ENCODE data around the gene MYO16.

MYO16 gene

DNA sequence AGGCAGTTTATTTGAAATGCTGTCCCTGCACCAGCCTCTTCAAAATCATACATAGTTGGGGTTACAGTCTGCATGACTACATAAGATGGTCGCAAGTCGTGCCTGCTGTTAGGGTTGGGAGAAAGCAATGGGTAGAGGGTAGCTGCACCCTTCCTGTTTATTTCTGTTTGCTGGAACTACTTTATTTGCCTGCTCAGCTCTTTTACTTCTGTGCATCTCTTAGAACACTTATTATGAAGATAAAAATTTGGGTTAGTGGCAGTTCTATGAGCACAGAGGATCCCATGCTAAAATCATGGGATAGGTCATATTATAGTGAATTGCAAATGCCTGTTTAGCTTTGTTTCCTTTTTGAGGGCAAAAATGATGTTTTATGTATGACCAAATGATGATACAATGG is 160.1 kb downstream of the MYO16 start:
- Histone ChIP-seq H3K9me3 (no peaks in the 10 kb centered on the region), H3K4me3 (ENCODE audit: low read depth, low read length) (no peak overlapping the region), H3K27me3 (peaks cover 19% of the 10 kb centered on the region), H3K36me3 (no peaks in the 10 kb centered on the region), H3K4me1 (peaks cover 12% of the 10 kb centered on the region)
- TF ChIP-seq, protein P1, sequence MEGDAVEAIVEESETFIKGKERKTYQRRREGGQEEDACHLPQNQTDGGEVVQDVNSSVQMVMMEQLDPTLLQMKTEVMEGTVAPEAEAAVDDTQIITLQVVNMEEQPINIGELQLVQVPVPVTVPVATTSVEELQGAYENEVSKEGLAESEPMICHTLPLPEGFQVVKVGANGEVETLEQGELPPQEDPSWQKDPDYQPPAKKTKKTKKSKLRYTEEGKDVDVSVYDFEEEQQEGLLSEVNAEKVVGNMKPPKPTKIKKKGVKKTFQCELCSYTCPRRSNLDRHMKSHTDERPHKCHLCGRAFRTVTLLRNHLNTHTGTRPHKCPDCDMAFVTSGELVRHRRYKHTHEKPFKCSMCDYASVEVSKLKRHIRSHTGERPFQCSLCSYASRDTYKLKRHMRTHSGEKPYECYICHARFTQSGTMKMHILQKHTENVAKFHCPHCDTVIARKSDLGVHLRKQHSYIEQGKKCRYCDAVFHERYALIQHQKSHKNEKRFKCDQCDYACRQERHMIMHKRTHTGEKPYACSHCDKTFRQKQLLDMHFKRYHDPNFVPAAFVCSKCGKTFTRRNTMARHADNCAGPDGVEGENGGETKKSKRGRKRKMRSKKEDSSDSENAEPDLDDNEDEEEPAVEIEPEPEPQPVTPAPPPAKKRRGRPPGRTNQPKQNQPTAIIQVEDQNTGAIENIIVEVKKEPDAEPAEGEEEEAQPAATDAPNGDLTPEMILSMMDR (IDR thresholded peaks at IDR 0.05; ENCODE audit: low read depth, low read length), result no peak
- no peak for DNase-seq

DNA sequence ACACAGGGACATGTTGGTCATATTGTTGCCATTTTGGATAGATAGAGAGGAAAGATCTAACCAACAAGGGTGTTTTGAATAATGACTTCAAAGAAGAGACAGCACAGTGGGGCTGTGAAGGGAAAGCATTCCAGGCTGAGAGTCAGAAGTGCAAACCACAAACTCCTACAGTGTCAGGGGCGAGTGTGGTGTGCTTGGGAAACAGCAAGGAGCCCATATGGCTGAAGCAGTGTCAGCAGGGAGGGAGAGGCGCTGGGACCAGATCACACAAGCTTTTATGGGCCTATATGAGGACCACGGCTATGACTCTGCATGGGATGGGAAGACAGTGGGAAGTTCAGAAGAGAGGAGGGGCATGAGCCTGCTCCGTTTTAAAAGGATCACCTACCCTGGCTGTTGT is 166.4 kb downstream of the MYO16 start:
- Histone ChIP-seq H3K9me3 (no peaks in the 10 kb centered on the region), H3K27me3 (peaks cover 32% of the 10 kb centered on the region), H3K4me3 (ENCODE audit: low read depth, low read length) (no peak overlapping the region), H3K36me3 (no peaks in the 10 kb centered on the region), H3K4me1 (no peaks in the 10 kb centered on the region; the same call in 1 of the 2 replicates)
- TF ChIP-seq, protein P1 (IDR thresholded peaks at IDR 0.05; ENCODE audit: low read depth, low read length), result no peak
- no peak for DNase-seq

DNA sequence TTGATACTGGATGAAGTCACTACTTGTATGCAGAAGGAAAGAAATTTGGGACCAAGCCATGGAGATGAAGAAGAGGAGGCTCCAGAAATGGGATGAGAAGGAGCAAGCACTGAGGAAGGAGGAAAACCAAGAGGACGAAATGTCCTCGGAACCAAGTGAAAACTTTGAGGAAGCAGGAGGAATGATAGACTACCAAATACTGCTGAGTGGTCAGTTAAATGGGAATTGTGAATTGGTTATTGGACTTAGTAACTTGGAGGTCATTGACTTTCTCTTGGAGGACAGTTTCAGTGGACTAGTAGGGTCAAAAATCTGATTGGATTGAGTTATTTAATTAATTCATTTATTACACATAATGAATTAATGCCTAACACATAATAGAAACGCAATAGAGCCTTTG is 167.9 kb downstream of the MYO16 start:
- no peak overlapping the region for H3K4me3 ChIP-seq (ENCODE audit: low read depth, low read length)
- H3K36me3 ChIP-seq, result no peaks in the 10 kb centered on the region
- no peaks in the 10 kb centered on the region for H3K9me3 ChIP-seq
- peaks cover 27% of the 10 kb centered on the region for H3K27me3 ChIP-seq
- TF ChIP-seq, protein P1 (IDR thresholded peaks at IDR 0.05; ENCODE audit: low read depth, low read length), result no peak
- no peak for DNase-seq
- H3K4me1 ChIP-seq, result no peaks in the 10 kb centered on the region

DNA sequence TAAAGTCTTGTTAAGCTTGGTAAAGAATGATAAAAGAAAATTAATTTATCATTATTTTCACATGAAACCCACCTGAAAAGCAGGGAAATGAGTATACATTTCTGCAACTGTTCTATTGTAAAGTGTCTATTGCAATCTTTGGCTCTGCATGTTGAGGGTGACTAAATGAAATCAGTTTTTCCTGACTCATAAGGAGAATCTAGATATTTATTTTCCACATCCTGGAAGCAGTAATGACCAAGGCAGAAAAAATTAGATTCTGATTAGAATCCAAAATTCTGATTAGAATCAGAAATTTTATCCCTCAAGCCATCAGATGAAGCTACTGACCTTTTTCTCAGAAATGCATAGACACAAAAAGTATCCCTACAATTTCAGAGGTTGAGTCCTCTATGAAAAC is 178.4 kb downstream of the MYO16 start:
- Histone ChIP-seq H3K27me3 (peaks cover 4% of the 10 kb centered on the region; the same call in 1 of the 2 replicates), H3K4me3 (ENCODE audit: low read depth, low read length) (no peak overlapping the region), H3K36me3 (no peaks in the 10 kb centered on the region), H3K4me1 (no peaks in the 10 kb centered on the region), H3K9me3 (no peaks in the 10 kb centered on the region)
- DNase-seq, result no peak
- TF ChIP-seq, protein P1 (IDR thresholded peaks at IDR 0.05; ENCODE audit: low read depth, low read length), result no peak

DNA sequence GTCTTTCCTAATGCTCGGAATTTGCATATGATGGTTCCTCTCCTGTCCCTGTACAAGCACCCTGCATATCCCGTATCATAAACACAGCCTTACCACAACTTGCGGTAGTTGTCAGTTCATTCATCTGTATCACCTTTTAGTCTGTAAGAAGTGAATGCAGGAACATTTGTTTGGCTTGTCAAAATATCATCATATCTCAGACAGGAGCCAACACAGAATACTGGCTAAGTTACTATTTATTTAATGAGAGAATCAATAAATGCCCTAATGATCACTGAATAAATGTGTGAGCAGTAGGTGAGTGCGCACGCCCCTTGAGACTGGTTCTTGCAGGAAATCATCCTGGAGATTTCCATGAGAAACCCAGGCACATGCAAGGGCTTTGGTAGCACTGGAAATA is 182.8 kb downstream of the MYO16 start:
- TF ChIP-seq, protein P1 (IDR thresholded peaks at IDR 0.05; ENCODE audit: low read depth, low read length), result no peak
- Histone ChIP-seq H3K9me3 (no peaks in the 10 kb centered on the region), H3K27me3 (peaks cover 9% of the 10 kb centered on the region), H3K4me1 (no peaks in the 10 kb centered on the region), H3K4me3 (ENCODE audit: low read depth, low read length) (no peak overlapping the region), H3K36me3 (no peaks in the 10 kb centered on the region)
- DNase-seq, result no peak

DNA sequence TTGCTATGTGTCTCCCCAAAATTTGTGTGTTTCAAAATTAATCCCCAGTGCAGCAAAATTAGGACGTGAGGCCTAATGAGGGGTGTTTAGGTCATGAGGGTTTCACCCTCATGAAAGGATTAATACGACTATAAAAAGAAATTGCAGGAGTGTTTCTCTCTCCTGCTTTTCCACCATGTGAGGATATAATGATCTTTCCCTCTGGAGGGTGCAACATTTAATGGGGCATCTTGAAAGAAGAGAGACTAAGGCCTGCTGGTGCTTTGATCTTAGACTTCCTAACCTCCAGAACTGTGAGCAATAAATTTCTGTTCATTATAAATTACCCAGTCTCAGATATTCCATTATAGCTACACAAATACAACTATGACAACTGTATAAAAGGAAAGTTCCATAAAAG is 183.2 kb downstream of the MYO16 start:
- Histone ChIP-seq H3K9me3 (no peaks in the 10 kb centered on the region), H3K27me3 (peaks cover 7% of the 10 kb centered on the region), H3K4me3 (ENCODE audit: low read depth, low read length) (no peak overlapping the region), H3K36me3 (no peaks in the 10 kb centered on the region), H3K4me1 (no peaks in the 10 kb centered on the region)
- TF ChIP-seq, protein P1 (IDR thresholded peaks at IDR 0.05; ENCODE audit: low read depth, low read length), result no peak
- DNase-seq, result no peak

Measured in BE2C (cell line).